CD4-positive, alpha-beta memory T cell (primary cell): ENCODE results near the gene PCED1A. TPM values are rescaled to one million over a fixed set of nuclear protein-coding genes. Genes with fewer than 3 reads are reported as not detected.

ENCODE experiments used
- CTCF ChIA-PET: fragments of 350-600 bp; sonication (Branson Sonifier 250); formaldehyde crosslinking; loops from one replicate; lab custom pipeline; 2021; ENCODE audit warnings: inconsistent platforms; ENCODE audit not compliant: partially characterized antibody; lab: Charles Lee
- POLR2A ChIA-PET: fragments of 350-600 bp; sonication (Branson Sonifier 250); formaldehyde crosslinking; loops from one replicate; lab custom pipeline; 2021; ENCODE audit not compliant: partially characterized antibody; lab: Charles Lee
- DNase-seq, 5 donors: peaks; one replicate each; pipeline versions ENCODE4 v3.0.0 to v3.0.0-alpha.2; 2020 to 2022; ENCODE audit warnings: mixed read lengths in 1 of 5
- H3K27ac ChIP-seq: one replicate; pipeline ENCODE4 v1.7.0; 2013; ENCODE audit warnings: low read depth, low read length
- H3K27me3 ChIP-seq: 2 replicates; pipeline ENCODE4 v1.7.0; 2013; ENCODE audit warnings: mild to moderate bottlenecking, low read length, moderate library complexity; ENCODE audit not compliant: insufficient read depth
- H3K36me3 ChIP-seq: 2 replicates; pipeline ENCODE4 v1.7.0; 2013; ENCODE audit warnings: mild to moderate bottlenecking, low read length, moderate library complexity; ENCODE audit not compliant: insufficient read depth
- H3K4me1 ChIP-seq: 2 replicates; pipeline ENCODE4 v1.7.0; 2013; ENCODE audit warnings: mild to moderate bottlenecking, low read length, moderate library complexity; ENCODE audit not compliant: insufficient read depth
- H3K4me3 ChIP-seq, 2 donors: one replicate each; pipeline ENCODE4 v1.7.0; 2013; ENCODE audit warnings: low read length in 2 of 2, mild to moderate bottlenecking in 1 of 2
- H3K9me3 ChIP-seq, 2 donors: one replicate each; pipeline ENCODE4 v1.7.0; 2013; ENCODE audit warnings: low read length in 2 of 2, control low read depth in 1 of 2; ENCODE audit not compliant: control insufficient read depth in 1 of 2
- H3K27ac Mint-ChIP-seq, 7 donors: one replicate each; pipeline ENCODE4 v1.8.0; 2020 to 2021; ENCODE audit warnings: mixed read lengths in 7 of 7, mild to moderate bottlenecking in 6 of 7, inconsistent platforms in 3 of 7, moderate library complexity in 3 of 7
- H3K27me3 Mint-ChIP-seq, 2 donors: one replicate each; pipeline ENCODE4 v1.8.0; 2020 to 2021; ENCODE audit warnings: mixed read lengths in 2 of 2
- H3K36me3 Mint-ChIP-seq, 2 donors: one replicate each; pipeline ENCODE4 v1.8.0; 2020 to 2021; ENCODE audit warnings: mixed read lengths in 2 of 2, inconsistent platforms in 1 of 2, mild to moderate bottlenecking in 1 of 2
- H3K4me1 Mint-ChIP-seq, 4 donors: one replicate each; pipeline ENCODE4 v1.8.0; 2020 to 2021; ENCODE audit warnings: mixed read lengths in 4 of 4, mild to moderate bottlenecking in 1 of 4
- H3K4me3 Mint-ChIP-seq, 8 donors: one replicate each; pipeline ENCODE4 v1.8.0; 2020 to 2021; ENCODE audit warnings: mixed read lengths in 8 of 8, mild to moderate bottlenecking in 7 of 8, moderate library complexity in 6 of 8, inconsistent platforms in 3 of 8
- H3K9me3 Mint-ChIP-seq, 8 donors: one replicate each; pipeline ENCODE4 v1.8.0; 2020 to 2021; ENCODE audit warnings: mixed read lengths in 8 of 8, mild to moderate bottlenecking in 5 of 8, inconsistent platforms in 3 of 8, moderate library complexity in 1 of 8
- intact Hi-C: fragments of 100-400 bp; cut with micrococcal nuclease; formaldehyde crosslinking; loops from one replicate; pipeline ENCODE4 v1.15.1; 2023
- polyA plus RNA-seq, 2 donors: library from polyadenylated mRNA; unstranded; fragments of 300-500 nt; fragmentation: Illumina TruSeq; gene quantifications; one replicate each; pipeline ENCODE4 v1.2.3, GENCODE V29; 2021
- total RNA-seq, 2 experiments: library from RNA; stranded (reverse); gene quantifications; one replicate each; pipeline ENCODE4 v1.2.3, GENCODE V29; 2021

PCED1A gene
- total and polyA plus RNA-seq, 4 experiments from 2014 or later = 17.9 to 83.1 (median 50.5) TPM

DNA sequence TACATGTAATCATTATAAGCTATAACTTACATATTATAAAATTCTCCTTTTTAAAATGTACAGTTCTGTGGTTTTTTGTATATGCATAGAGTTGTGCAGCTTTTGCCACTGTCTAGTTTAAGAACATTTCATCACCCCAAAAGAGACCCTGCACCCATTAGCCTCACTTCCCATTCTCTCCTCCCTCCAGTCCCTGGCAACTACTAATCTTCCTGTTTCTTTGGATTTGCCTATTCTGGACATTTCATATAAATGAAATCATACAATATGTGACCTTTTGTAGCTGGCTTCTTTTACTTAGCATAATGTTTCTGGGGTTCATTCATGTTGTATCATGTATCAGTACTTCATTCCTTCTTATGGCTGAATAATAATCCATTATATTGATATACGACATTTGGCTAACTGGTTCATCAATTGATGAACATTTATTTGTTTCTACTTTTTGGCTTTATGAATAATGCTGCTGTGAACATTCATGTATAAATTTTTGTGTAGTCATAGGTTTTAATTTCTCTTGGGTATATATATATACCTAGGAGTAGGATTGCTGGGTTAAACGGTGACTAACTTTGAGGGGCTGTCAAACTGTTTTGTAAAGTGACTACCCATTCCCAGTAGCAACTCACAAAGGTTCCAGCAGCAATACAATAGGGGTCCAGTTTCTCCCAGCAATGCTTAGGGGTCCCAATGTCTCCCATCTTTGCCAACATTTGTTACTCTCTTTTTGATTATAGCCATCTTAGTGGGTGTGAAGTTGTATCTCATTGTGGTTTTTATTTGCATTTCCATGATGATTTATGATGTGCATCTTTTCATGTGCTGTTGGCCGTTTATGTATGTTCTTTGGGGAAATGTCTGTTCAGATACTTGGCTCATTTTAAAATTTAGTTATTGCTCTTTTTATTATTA lies 43.5 kb upstream of the PCED1A start:
- Histone ChIP-seq H3K4me3 (no peak overlapping the region), H3K4me1 (peaks cover 50% of the 10 kb centered on the region), H3K27ac (no peak overlapping the region), H3K9me3 (no peaks in the 10 kb centered on the region), H3K27me3 (no peaks in the 10 kb centered on the region), H3K36me3 (no peaks in the 10 kb centered on the region)
- Mint-ChIP-seq H3K27ac (no peak overlapping the region), H3K27me3 (no peaks in the 10 kb centered on the region), H3K36me3 (peaks cover 1 to 4% of the 10 kb centered on the region in 2 donors), H3K9me3 (no peaks in the 10 kb centered on the region), H3K4me3 (peak overlapping the region in 3 of 8 donors; percentile 32 to 54 (median 32)), H3K4me1 (peaks cover 27 to 65% (median 51%) of the 10 kb centered on the region in 4 donors)
- DNase-seq = no peak
- ChIA-PET CTCF (interaction anchor here (0.6 kb wide), 1 partner anchor 16 kb away, joined by 4 read pairs; no protein-coding TSS in a partner anchor), POLR2A (no interaction called here)
- intact Hi-C loops = no loop called here

GRCh38 chr20:2880650-2881049 lies 40.2 kb upstream of the PCED1A start:
- Mint-ChIP-seq H3K9me3 (no peaks in the 10 kb centered on the region), H3K27me3 (no peaks in the 10 kb centered on the region), H3K36me3 (peaks cover 4 to 9% of the 10 kb centered on the region in 2 donors), H3K4me3 (no peak overlapping the region), H3K4me1 (peaks cover 35 to 73% (median 55%) of the 10 kb centered on the region in 4 donors), H3K27ac (no peak overlapping the region)
- H3K27ac ChIP-seq = no peak overlapping the region
- DNase-seq = no peak
- intact Hi-C loops = no loop called here
- ChIA-PET CTCF (no interaction called here), POLR2A (no interaction called here)
- H3K4me3 ChIP-seq = no peak overlapping the region
- H3K9me3 ChIP-seq = no peaks in the 10 kb centered on the region
- no peaks in the 10 kb centered on the region for H3K36me3 ChIP-seq
- no peaks in the 10 kb centered on the region for H3K27me3 ChIP-seq
- H3K4me1 ChIP-seq = peaks cover 35% of the 10 kb centered on the region

DNA sequence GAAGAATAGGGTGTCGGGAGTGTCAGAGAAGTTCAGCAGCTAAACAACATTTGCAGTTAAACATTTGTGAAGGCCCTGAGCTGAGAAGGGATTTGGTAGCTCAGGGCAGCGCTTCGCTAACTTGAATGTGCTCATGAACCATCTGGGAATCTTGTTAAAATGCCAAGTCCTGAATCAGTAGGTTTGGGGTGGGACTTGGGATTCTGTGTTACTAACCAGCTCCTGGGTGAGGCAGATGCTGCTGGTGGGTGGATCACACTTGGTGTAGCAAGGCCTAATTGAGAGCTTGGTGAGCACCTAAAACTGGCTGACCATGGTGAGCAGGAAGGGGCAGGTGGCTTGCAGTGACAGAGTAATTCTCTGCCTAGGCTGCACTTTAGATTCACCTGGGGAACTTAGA lies 38.7 kb upstream of the PCED1A start:
- ChIA-PET POLR2A (no interaction called here), CTCF (interaction anchor here (0.6 to 0.8 kb wide), 2 partner anchors 11 to 13 kb away, joined by 3 read pairs; no protein-coding TSS in a partner anchor)
- Histone ChIP-seq H3K27me3 (no peaks in the 10 kb centered on the region), H3K4me3 (no peak overlapping the region), H3K27ac (no peak overlapping the region), H3K4me1 (peaks cover 38% of the 10 kb centered on the region), H3K36me3 (no peaks in the 10 kb centered on the region), H3K9me3 (no peaks in the 10 kb centered on the region)
- Mint-ChIP-seq H3K27ac (peak overlapping the region in 3 of 7 donors; percentile 2 to 68 (median 19)), H3K4me1 (peaks cover 42 to 75% (median 58%) of the 10 kb centered on the region in 4 donors), H3K9me3 (no peaks in the 10 kb centered on the region), H3K27me3 (no peaks in the 10 kb centered on the region), H3K4me3 (peak overlapping the region in 1 of 8 donors; percentile 44), H3K36me3 (peaks cover 4 to 17% of the 10 kb centered on the region in 2 donors)
- no peak for DNase-seq
- intact Hi-C loops = no loop called here

DNA sequence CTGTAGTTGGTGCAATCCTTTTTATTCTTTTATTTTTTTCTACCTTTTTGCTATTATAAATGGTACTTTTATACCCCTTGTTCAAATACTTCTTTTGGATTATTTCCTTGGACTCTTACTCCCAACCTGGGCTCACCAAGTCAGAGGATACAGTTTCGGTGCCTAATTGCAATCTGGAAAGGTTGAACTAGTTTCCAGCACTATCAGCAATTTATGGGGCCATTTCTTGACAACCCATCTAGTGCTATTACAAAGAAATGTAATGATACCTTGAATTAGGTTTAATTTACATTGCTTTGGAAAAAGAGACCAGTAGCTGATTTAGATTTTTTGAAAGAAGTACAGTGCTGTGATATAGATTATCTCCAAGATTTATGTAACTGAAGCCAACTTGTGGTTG lies 38.1 kb upstream of the PCED1A start:
- H3K36me3 Mint-ChIP-seq = peaks cover 0 to 19% of the 10 kb centered on the region in 2 donors
- Histone ChIP-seq H3K27me3 (no peaks in the 10 kb centered on the region), H3K27ac (no peak overlapping the region), H3K4me3 (no peak overlapping the region), H3K36me3 (no peaks in the 10 kb centered on the region), H3K9me3 (no peaks in the 10 kb centered on the region), H3K4me1 (peaks cover 33% of the 10 kb centered on the region)
- no peak for DNase-seq
- peak overlapping the region in 1 of 8 donors; percentile 44 for H3K4me3 Mint-ChIP-seq
- peaks cover 38 to 75% (median 52%) of the 10 kb centered on the region in 4 donors for H3K4me1 Mint-ChIP-seq
- peak overlapping the region in 1 of 7 donors; percentile 19 for H3K27ac Mint-ChIP-seq
- H3K27me3 Mint-ChIP-seq = no peaks in the 10 kb centered on the region
- ChIA-PET CTCF (interaction anchor here (0.6 to 1.2 kb wide), 2 partner anchors 13 to 15 kb away, joined by 3 read pairs; no protein-coding TSS in a partner anchor), POLR2A (no interaction called here)
- intact Hi-C loops = no loop called here
- H3K9me3 Mint-ChIP-seq = no peaks in the 10 kb centered on the region

GRCh38 chr20:2875690-2876203 lies 35.3 kb upstream of the PCED1A start:
- peak overlapping the region in 7 of 8 donors; percentile 29 to 94 (median 55) for H3K4me3 Mint-ChIP-seq
- POLR2A ChIA-PET = no interaction called here
- intact Hi-C loops = no loop called here
- H3K9me3 Mint-ChIP-seq = no peaks in the 10 kb centered on the region
- Histone ChIP-seq H3K27me3 (no peaks in the 10 kb centered on the region), H3K4me1 (peaks cover 32% of the 10 kb centered on the region), H3K9me3 (no peaks in the 10 kb centered on the region), H3K27ac (no peak overlapping the region), H3K4me3 (no peak overlapping the region), H3K36me3 (no peaks in the 10 kb centered on the region)
- peak overlapping the region in 3 of 7 donors; percentile 47 to 87 (median 48) for H3K27ac Mint-ChIP-seq
- peaks cover 38 to 76% (median 55%) of the 10 kb centered on the region in 4 donors for H3K4me1 Mint-ChIP-seq
- H3K27me3 Mint-ChIP-seq = no peaks in the 10 kb centered on the region
- CTCF ChIA-PET = interaction anchor here (1.0 kb wide), 1 partner anchor 24 kb away, joined by 4 read pairs; no protein-coding TSS in a partner anchor
- no peak for DNase-seq
- H3K36me3 Mint-ChIP-seq = peaks cover 0 to 24% of the 10 kb centered on the region in 2 donors

- no peaks in the 10 kb centered on the region for H3K27me3 ChIP-seq
- Mint-ChIP-seq H3K27ac (peak overlapping the region in 6 of 7 donors; percentile 37 to 94 (median 87)), H3K27me3 (no peaks in the 10 kb centered on the region), H3K9me3 (no peaks in the 10 kb centered on the region), H3K4me1 (peaks cover 35 to 64% (median 46%) of the 10 kb centered on the region in 4 donors), H3K4me3 (peak overlapping the region; percentile 88 to 94 (median 90)), H3K36me3 (peaks cover 0 to 23% of the 10 kb centered on the region in 2 donors)
- H3K36me3 ChIP-seq = no peaks in the 10 kb centered on the region
- peak overlapping the region; percentile 66 for H3K27ac ChIP-seq
- intact Hi-C loops = loop anchor here (5.0 kb wide), 2 partner anchors 122 to 173 kb away; partner anchors contain the start of gene MRPS26
- peak in 2 of 5 donors; percentile 2 to 9 for DNase-seq
- ChIA-PET POLR2A (no interaction called here), CTCF (interaction anchor here (0.6 kb wide), 1 partner anchor 979 kb away, joined by 3 read pairs; no protein-coding TSS in a partner anchor)
- no peaks in the 10 kb centered on the region for H3K9me3 ChIP-seq
- H3K4me3 ChIP-seq = peak overlapping the region; percentile 14 to 91
- peaks cover 31% of the 10 kb centered on the region for H3K4me1 ChIP-seq
These were observed 34.0 kb upstream of the PCED1A start for GRCh38 chr20:2874456-2874855.
